ENCODE results near the gene RNF34. TPM values are rescaled to one million over a fixed set of nuclear protein-coding genes. Genes with fewer than 3 reads are reported as not detected.

The RNF34 gene
- total and polyA plus RNA-seq, 2 donors (not counting 3 experiments of a cell fraction or from before 2014, with no cell fraction given) = 37.6 to 51.1 TPM

DNA sequence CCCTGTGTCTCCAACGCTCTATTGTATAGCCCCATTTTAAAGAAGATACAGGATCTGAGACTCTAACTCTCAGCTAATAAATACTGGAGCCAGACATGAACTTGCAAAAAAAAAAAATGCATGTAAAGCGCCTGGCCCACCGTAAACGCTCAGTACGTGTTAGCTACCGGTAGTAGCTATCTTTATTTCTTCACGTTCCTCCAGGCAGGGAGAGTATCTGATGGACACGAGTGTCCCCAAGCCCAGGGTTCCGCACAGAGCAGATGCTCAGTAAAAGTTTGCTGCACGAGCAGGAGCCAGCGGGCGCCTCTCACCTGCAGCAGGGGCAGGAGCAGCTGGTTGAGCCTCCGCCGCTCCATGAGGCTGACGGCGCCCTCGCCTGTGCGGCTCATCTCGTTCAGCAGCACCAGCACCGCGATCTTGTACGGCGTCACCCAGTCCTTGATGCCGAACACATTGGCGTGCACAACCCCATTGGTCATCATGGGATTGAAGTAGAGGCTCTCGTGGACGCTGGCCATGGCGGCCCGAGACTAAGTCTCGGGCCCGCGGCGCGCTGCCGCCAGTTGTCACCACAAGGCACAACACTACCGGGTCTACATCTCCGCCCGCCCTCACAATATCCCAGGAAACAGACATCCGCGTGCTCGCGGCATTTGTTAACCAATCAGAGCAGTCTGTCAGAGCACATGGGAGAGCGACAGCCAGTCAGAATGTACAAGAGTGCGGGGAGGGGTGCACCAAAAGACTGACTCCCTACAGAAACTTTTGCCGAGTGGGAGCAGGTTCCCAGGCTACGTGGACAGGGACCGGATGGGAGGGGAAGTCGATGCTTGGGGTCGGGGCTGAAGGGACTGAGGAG is 47.9 kb upstream of the RNF34 start, which contains the start of gene ANAPC5:
TSS of gene ANAPC5 (minus strand) at position 592 of the 862 bp plus-strand sequence. CDS start at position 521, 71 bp downstream.
- Histone ChIP-seq H3K4me2 (ENCODE audit: insufficient read depth, low read length) (peak within 1 kb of the TSS; percentile 85), H3K4me3 (replicated peaks in 1 of 3; ENCODE audit: insufficient read depth in 1 of 3, low read depth in 1 of 3, low read length in 3 of 3) (peak within 1 kb of the TSS; percentile 54 to 85 (median 56)), H3K27ac (ENCODE audit: insufficient read depth, low read depth, low read length) (peak within 1 kb of the TSS; percentile 40), H3K79me2 (ENCODE audit: control insufficient read depth, insufficient read depth, low read length) (peaks cover 32% of the 10 kb centered on the region), H3K9ac (replicated peaks; ENCODE audit: extremely low read depth, insufficient read depth, low read length) (peak within 1 kb of the TSS; percentile 78), H4K20me1 (replicated peaks; ENCODE audit: control insufficient read depth, extremely low read depth, insufficient read depth, low read length) (no peaks in the 10 kb centered on the region), H3K27me3 (ENCODE audit: control insufficient read depth in 2 of 2, insufficient read depth in 2 of 2, low read length in 2 of 2) (no peaks in the 10 kb centered on the region), H3K9me3 (replicated peaks; ENCODE audit: control insufficient read depth, insufficient read depth, low read length) (no peaks in the 10 kb centered on the region), H3K36me3 (ENCODE audit: control insufficient read depth in 2 of 2, extremely low read depth in 1 of 2, insufficient read depth in 2 of 2, low read length in 2 of 2) (peaks cover 0 to 5% of the 10 kb centered on the region in 2 experiments), H2AFZ (ENCODE audit: low read depth, low read length) (peak within 1 kb of the TSS; percentile 80), H3K4me1 (ENCODE audit: control insufficient read depth, extremely low read depth, insufficient read depth, low read length) (peaks cover 10% of the 10 kb centered on the region), H3K9me1 (replicated peaks; ENCODE audit: control insufficient read depth, extremely low read depth, insufficient read depth, low read length) (no peaks in the 10 kb centered on the region)
- peak; percentile 99 for DNase-seq (ENCODE audit: low read depth, low spot score)
- intact Hi-C loops (cut with micrococcal nuclease) (loop anchor here (1.0 to 5.0 kb wide), 3 partner anchors 48 to 90 kb away; partner anchors contain the start of genes CAMKK2 and RNF34), dilution Hi-C loops (cut with MboI; ENCODE audit: extremely low pct_ligation_motif_present, low sequenced_read_pairs) (no loop called here)
- TF ChIP-seq, protein P1, sequence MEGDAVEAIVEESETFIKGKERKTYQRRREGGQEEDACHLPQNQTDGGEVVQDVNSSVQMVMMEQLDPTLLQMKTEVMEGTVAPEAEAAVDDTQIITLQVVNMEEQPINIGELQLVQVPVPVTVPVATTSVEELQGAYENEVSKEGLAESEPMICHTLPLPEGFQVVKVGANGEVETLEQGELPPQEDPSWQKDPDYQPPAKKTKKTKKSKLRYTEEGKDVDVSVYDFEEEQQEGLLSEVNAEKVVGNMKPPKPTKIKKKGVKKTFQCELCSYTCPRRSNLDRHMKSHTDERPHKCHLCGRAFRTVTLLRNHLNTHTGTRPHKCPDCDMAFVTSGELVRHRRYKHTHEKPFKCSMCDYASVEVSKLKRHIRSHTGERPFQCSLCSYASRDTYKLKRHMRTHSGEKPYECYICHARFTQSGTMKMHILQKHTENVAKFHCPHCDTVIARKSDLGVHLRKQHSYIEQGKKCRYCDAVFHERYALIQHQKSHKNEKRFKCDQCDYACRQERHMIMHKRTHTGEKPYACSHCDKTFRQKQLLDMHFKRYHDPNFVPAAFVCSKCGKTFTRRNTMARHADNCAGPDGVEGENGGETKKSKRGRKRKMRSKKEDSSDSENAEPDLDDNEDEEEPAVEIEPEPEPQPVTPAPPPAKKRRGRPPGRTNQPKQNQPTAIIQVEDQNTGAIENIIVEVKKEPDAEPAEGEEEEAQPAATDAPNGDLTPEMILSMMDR (IDR thresholded peaks at IDR 0.05; ENCODE audit: extremely low read depth in 1 of 2, insufficient read depth in 1 of 2, low read depth in 1 of 2, low read length in 2 of 2) = peak in 1 of 2 donors; percentile 10
- TF ChIP-seq EZH2 (IDR thresholded peaks at IDR 0.05; ENCODE audit: borderline replicate concordance, low read depth, low read length, severe bottlenecking) = no peak
- TF ChIP-seq POLR2A (IDR thresholded peaks at IDR 0.05; ENCODE audit: low read depth, low read length) = peak; percentile 94
- no peak for TF ChIP-seq GATA2 (IDR thresholded peaks at IDR 0.05; ENCODE audit: insufficient read depth, insufficient read length, low read depth, low read length)
- TF ChIP-seq, protein P2, sequence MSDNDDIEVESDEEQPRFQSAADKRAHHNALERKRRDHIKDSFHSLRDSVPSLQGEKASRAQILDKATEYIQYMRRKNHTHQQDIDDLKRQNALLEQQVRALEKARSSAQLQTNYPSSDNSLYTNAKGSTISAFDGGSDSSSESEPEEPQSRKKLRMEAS (IDR thresholded peaks at IDR 0.05; ENCODE audit: insufficient read depth, insufficient read length) = peak; percentile 84
- TF ChIP-seq MYC (IDR thresholded peaks at IDR 0.05; ENCODE audit: low read depth, low read length) = peak; percentile 2
- TF ChIP-seq JUN (IDR thresholded peaks at IDR 0.05; ENCODE audit: borderline replicate concordance, insufficient read depth, insufficient read length, low read depth) = no peak
- peak; percentile 88 for TF ChIP-seq POLR2AphosphoS5 (IDR thresholded peaks at IDR 0.05; ENCODE audit: insufficient read depth, low read depth, low read length)
- FAIRE-seq = peak; percentile 97
- ChIA-PET POLR2A (interaction anchor here (1.1 to 2.6 kb wide), 2 partner anchors 47 to 48 kb away, joined by 3 to 12 read pairs; partner anchors contain the start of gene RNF34), CTCF (interaction anchor here (1.1 to 2.4 kb wide), 5 partner anchors 11 to 91 kb away, joined by 3 to 12 read pairs (median 8); partner anchors contain the start of gene RNF34)
- BruUV-seq (replicated peaks) = TSS peak; percentile 74

All from endothelial cell of umbilical vein (primary cell).